ENCODE measurements around the gene MGAT4B.

GRCh38 chr5:179766726-179767455, 39.8 kb downstream of the MGAT4B start:
- TF ChIP-seq TAF1 (IDR thresholded peaks at IDR 0.05; ENCODE audit: low read depth, low read length): no peak
- no peak for TF ChIP-seq POLR2AphosphoS5 (IDR thresholded peaks at IDR 0.05; ENCODE audit: low read depth, low read length)
- TF ChIP-seq POLR2A (IDR thresholded peaks at IDR 0.05; ENCODE audit: low read depth, low read length): no peak
- no peak for TF ChIP-seq PAX5 (IDR thresholded peaks at IDR 0.05; ENCODE audit: insufficient read depth, low read length, severe bottlenecking)
- TF ChIP-seq POU2F2 (IDR thresholded peaks at IDR 0.05; ENCODE audit: low read depth, low read length): no peak
- TF ChIP-seq SPI1 (IDR thresholded peaks at IDR 0.05; ENCODE audit: low read depth, low read length): no peak

Measured in GM12891 (cell line).